Stimulated activated CD4-positive, alpha-beta T cell treated with anti-CD3 and anti-CD28 coated beads, Interleukin-2, amount 100 ng/mL, for 48 hours (primary cell): ENCODE data around the gene LGALS7B.
"Not testable (repeated sequence)": the region's sequence is repeated elsewhere in the genome, so short reads cannot be mapped to it uniquely, and the experiment has no call there.

Experiments
- DNase-seq, 2 donors: peaks; one replicate each; pipeline ENCODE4 v3.0.0-alpha.2; 2020

The LGALS7B gene

DNA sequence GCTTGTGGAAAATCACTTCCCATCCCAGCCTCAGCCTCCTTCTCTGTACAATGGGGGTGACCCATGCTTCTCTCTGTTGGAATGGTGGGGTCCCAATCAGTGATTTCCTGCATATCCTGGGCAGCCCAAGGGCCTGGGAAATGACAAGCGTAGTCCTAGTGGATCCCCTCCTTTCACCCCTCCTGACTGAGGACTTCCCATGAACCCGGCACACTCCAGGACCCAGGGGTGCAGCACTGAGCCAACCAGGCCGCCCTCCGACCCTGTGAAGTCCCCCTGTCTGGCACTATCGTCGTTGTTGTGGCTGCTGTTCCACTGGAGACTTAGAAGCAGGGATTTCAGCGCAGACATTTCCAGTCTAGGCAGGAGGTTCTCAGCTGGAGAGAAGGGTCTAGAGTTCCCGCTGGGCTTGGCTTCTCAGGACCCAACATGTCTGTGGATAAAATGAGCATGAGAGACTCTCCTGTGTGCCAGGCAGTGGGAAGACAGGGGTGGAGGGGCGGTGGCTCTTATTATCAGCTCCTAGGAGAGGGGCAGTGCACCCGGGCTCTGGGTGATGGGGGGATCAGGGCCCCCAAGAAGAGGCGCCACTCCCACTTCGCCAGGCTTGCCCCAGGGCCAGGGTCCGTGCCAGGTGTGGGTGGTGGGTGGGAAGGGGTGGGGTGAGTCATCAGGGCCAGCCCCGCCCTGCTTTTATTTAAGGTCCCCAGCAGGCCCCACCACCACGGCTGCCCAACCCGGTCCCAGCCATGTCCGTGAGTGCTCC is at the start of gene LGALS7B:
LGALS7B (plus strand) TSS at position 723 of the 766 bp plus-strand sequence; CDS start at position 750, 27 bp downstream.
- DNase-seq = no peak

- no peak for DNase-seq
These were observed 49.4 kb upstream of the LGALS7B start for GRCh38 chr19:38739440-38740256.

- DNase-seq = no peak
These were observed 48.8 kb upstream of the LGALS7B start for GRCh38 chr19:38740257-38740592.

GRCh38 chr19:38740932-38741331 is 48.1 kb upstream of the LGALS7B start:
- DNase-seq = no peak

DNA sequence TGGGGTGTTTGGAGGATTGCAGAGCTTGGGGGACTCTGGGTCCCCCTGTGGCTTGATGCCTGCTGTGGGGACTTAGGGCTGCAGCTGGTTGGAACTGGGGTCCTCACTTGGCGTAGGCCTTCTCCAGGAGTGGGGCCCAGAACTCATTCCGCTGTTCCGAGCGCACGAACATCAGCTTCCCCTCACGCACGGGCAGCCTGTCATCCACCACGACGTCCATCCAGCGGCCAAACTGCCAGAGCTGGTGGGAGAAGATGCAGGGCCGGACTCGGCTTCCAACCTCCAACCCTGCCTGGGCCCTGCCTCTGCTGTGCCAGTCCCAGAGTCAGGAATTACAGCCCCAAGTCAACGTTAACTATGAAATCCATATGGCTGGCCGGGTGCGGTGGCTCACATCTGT is 47.3 kb upstream of the LGALS7B start:
- no peak for DNase-seq

GRCh38 chr19:38742296-38742695 is 46.7 kb upstream of the LGALS7B start:
- no peak for DNase-seq

GRCh38 chr19:38742906-38743305 is 46.1 kb upstream of the LGALS7B start:
- DNase-seq = no peak

- DNase-seq = no peak
These were observed 45.4 kb upstream of the LGALS7B start for GRCh38 chr19:38743394-38744297.

GRCh38 chr19:38744298-38744681 is 44.7 kb upstream of the LGALS7B start, which contains the start of gene CAPN12:
CAPN12 (minus strand) TSS chr19:38744474; CDS start chr19:38744165, 309 bp downstream.
- no peak for DNase-seq

DNA sequence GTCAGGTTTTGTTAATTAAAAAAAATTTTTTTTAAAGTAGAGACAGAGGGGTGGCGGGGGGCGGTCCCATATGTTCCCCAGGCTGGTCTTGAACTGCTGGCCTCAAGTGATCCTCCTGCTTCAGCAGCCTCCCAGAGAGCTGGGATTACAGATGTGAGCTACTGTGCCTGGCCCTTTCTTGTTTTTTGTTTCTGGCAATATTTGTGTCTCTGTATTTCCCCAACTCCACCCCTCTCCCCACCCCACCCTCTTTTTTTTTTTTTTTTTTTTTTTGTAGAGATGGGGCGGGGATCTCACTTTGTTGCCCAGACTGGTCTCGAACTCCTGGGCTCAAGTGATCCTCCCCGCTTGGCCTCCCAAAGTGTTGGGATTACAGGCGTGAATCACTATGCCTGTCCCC is 44.1 kb upstream of the LGALS7B start:
- DNase-seq = no peak

DNA sequence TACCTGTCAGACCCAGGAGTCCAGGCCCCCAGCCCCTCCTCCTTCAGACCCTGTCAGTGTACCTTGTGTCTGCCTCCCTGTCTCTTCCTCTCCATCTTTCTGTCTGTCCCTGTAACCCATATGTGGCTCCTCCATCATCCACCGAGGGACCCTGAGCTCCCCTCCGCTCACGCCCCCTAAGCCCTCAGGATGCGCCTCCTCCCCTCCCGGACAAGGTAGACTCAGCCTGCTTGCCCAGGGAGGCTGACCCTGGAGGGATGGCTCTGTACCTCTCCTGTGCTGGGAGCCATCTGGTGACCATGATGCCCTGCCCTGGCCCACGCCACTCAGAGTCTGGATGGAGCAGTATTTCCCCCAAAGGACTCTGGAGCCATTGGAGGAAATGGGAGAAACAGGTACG is 43.7 kb upstream of the LGALS7B start:
- DNase-seq = no peak

DNA sequence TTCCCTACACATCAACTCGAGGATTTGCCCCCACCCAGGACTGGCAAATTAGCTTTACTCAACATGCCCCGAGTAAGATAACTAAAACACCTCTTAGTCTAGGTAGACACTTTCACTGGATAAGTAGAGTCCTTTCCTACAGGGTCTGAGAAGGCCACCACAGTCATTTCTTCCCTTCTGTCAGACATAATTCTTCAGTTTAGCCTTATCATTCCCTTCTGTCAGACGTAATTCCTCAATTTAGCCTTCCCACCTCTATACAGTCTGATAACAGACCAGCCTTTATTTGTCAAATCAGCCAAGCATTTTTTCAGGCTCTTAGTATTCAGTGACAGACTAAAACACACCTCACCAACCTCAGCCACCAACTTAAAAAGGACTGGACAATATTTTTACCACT is 35.2 kb upstream of the LGALS7B start:
- not testable (repeated sequence) for DNase-seq

DNA sequence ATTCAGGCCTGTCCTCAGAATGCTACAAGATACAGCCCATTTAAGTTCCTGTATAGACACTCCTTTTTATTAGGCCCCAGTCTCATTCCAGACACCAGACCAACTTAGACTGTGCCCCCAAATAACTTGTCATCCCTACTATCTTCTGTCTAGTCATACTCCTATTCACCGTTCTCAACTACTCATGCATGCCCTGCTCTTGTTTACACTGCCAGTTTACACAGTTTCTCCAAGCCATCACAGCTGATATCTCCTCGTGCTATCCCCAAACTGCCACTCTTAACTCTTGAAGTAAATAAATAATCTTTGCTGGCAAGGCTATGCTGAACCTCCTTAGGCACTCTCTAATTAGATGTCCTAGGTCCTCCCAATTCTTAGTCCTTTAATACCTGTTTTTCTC is 34.8 kb upstream of the LGALS7B start:
- not testable (repeated sequence) for DNase-seq

DNA sequence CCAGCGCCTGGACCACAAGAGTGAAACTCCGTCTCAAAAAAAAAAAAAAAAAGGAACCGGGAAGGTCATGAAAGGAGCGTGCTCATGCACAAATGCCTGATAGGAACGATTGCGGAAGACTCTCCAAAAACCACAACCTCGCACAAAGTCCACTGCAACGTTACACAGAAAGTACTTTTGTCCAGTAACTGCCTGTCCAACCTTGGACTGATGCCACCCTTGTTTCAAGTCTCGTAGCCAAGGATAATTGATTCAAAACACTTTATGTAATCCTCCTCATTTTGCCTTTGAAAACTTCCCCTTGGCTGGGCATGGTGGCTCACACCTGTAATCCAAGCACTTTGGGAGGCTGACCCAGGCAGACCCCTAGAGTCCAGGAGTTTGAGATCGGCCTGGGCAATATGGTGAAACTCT is 29.4 kb upstream of the LGALS7B start:
- DNase-seq = no peak

DNA sequence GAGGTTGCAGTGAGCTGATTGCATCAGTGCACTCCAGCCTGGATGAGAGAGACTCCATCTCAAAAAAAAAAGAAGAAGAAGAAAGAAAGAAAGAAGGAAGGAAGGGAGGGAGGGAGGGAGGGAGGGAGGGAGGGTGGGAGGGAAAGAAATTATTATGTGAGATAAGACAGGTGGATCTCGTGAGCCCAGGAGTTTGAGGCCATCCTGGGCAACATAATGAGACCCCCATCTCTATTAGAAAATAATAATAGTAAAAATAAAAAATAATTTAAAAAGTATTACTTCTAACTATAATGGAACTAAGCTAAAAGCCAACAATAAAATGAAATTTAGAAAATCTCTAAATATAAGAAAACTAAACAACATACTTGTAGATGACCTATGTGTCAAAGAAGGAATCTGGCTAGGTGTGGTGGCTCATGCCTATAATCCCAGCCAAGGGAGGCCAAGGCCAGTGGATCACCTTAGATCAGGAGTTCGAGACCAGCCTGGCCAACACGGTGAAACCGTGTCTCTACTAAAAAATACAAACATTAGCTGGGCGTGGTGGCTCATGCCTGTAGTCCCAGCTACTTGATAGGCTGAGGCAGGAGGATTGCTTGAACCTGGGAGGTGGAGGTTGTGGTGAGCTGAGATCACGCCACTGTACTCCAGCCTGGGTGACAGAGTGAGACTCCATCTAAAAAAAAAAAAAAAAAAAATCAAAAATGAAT is 28.0 kb upstream of the LGALS7B start:
- DNase-seq = not testable (repeated sequence)

DNA sequence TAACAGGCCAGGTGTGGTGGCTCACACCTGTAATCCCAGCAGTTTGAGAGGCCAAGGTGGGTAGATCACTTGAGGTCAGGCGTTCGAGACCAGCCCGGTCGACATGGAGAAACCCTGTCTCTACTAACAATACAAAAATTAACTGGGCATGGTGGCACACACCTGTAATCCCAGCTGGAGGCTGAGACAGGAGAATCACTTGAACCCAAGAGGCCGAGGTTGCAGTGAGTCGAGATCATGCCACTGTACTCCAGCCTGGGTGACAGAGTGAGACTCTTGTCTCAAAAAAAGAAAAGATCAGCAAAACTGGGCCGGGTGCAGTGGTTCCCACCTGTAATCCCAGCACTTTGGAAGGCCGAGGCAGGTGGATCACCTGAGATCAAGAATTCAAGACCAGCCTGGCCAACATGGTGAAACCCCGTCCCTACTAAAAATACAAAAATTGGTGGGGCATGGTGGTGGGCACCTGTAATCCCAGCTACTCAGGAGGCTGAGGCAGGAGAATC is 27.1 kb upstream of the LGALS7B start:
- DNase-seq = not testable (repeated sequence)

- no peak for DNase-seq
These were observed 25.2 kb upstream of the LGALS7B start for GRCh38 chr19:38763795-38764220.

- DNase-seq = no peak
These were observed 23.8 kb upstream of the LGALS7B start for GRCh38 chr19:38765214-38765613.

GRCh38 chr19:38766276-38767047 is 22.5 kb upstream of the LGALS7B start:
- no peak for DNase-seq

- DNase-seq = peak; percentile 84 to 91
These were observed 19.3 kb upstream of the LGALS7B start for GRCh38 chr19:38769635-38770211.
